CD14-positive monocyte (primary cell): ENCODE data around the gene RLN3. TPM values are rescaled to one million over a fixed set of nuclear protein-coding genes. Genes with fewer than 3 reads are reported as not detected.
A peak's percentile ranks its signal among the peaks of the same experiment; 100 is the strongest.

ENCODE experiments used
- DNase-seq, 3 donors: peaks; one replicate each; pipeline ENCODE4 v3.0.0-alpha.2; 2011 to 2022
- H2AFZ ChIP-seq: 2 replicates; pipeline ENCODE4 v1.6.0; 2012; ENCODE audit warnings: mild to moderate bottlenecking, low read depth, low read length, inconsistent platforms; ENCODE audit not compliant: insufficient read depth, poor library complexity, severe bottlenecking
- H3K27ac ChIP-seq, 2 donors: 1 replicate in 1 of 2; 2 replicates in 1 of 2; pipeline ENCODE4 v1.5.1; 2012 to 2013; ENCODE audit warnings: low read length in 2 of 2, control low read depth in 1 of 2, inconsistent platforms in 1 of 2, low read depth in 1 of 2, mild to moderate bottlenecking in 1 of 2
- H3K27me3 ChIP-seq, 2 donors: one replicate each; pipeline versions ENCODE4 v1.6.0 to v1.6.1; 2011 to 2013; ENCODE audit warnings: low read length in 2 of 2; ENCODE audit not compliant: control insufficient read depth in 2 of 2, insufficient read depth in 2 of 2
- H3K36me3 ChIP-seq, 2 donors: replicated peaks in 1 of 2; 1 replicate in 1 of 2; 2 replicates in 1 of 2; pipeline versions ENCODE4 v1.5.1 to v1.6.1; 2012 to 2013; ENCODE audit warnings: low read length in 2 of 2, control low read depth in 1 of 2, inconsistent platforms in 1 of 2, mild to moderate bottlenecking in 1 of 2; ENCODE audit not compliant: insufficient read depth in 2 of 2, control insufficient read depth in 1 of 2
- H3K4me1 ChIP-seq, 2 donors: 1 replicate in 1 of 2; 2 replicates in 1 of 2; pipeline versions ENCODE4 v1.5.1 to v1.6.1; 2012 to 2013; ENCODE audit warnings: low read length in 2 of 2, control low read depth in 1 of 2, inconsistent platforms in 1 of 2, mild to moderate bottlenecking in 1 of 2, moderate library complexity in 1 of 2; ENCODE audit not compliant: insufficient read depth in 2 of 2, control insufficient read depth in 1 of 2
- H3K4me2 ChIP-seq: replicated peaks from 2 replicates; pipeline ENCODE3; 2012; ENCODE audit warnings: low read length, moderate library complexity, mild to moderate bottlenecking; ENCODE audit not compliant: poor library complexity, severe bottlenecking; ENCODE audit errors: extremely low read depth
- H3K4me3 ChIP-seq, 3 experiments: fragments of 200-600 bp in 1 of 3; sonication (generic) in 1 of 3; replicated peaks in 1 of 3; 1 replicate in 2 of 3; 2 replicates in 1 of 3; pipeline ENCODE4 v1.5.1; 2011 to 2013; ENCODE audit warnings: low read length in 3 of 3, mild to moderate bottlenecking in 3 of 3, control low read depth in 2 of 3, low read depth in 2 of 3, inconsistent platforms in 1 of 3, moderate library complexity in 1 of 3
- H3K79me2 ChIP-seq: 2 replicates; pipeline ENCODE4 v1.6.0; 2012; ENCODE audit warnings: mild to moderate bottlenecking, control low read depth, inconsistent platforms, low read length, moderate library complexity; ENCODE audit not compliant: insufficient read depth
- H3K9ac ChIP-seq: 2 replicates; pipeline ENCODE4 v1.6.0; 2017; ENCODE audit warnings: low read length, mild to moderate bottlenecking; ENCODE audit not compliant: insufficient read depth, poor library complexity, severe bottlenecking
- H3K9me3 ChIP-seq, 2 donors: replicated peaks in 1 of 2; 1 replicate in 1 of 2; 2 replicates in 1 of 2; pipeline versions ENCODE4 v1.5.1 to v1.6.1; 2012 to 2013; ENCODE audit warnings: low read length in 2 of 2, control low read depth in 1 of 2; ENCODE audit not compliant: control insufficient read depth in 1 of 2, insufficient read depth in 1 of 2
- H4K20me1 ChIP-seq: 2 replicates; pipeline ENCODE4 v1.6.0; 2012; ENCODE audit warnings: mild to moderate bottlenecking, low read length, control low read depth, moderate library complexity; ENCODE audit not compliant: insufficient read depth
- H3K27ac Mint-ChIP-seq, 7 donors: one replicate each; pipeline ENCODE4 v1.8.0; 2020; ENCODE audit warnings: mild to moderate bottlenecking in 7 of 7, mixed read lengths in 7 of 7, moderate library complexity in 6 of 7, inconsistent platforms in 2 of 7
- H3K27me3 Mint-ChIP-seq, 3 donors: one replicate each; pipeline ENCODE4 v1.8.0; 2021 to 2022; ENCODE audit warnings: low read depth in 3 of 3, mild to moderate bottlenecking in 3 of 3, mixed read lengths in 3 of 3, moderate library complexity in 3 of 3, inconsistent platforms in 1 of 3
- H3K36me3 Mint-ChIP-seq, 2 donors: one replicate each; pipeline ENCODE4 v1.8.0; 2020; ENCODE audit warnings: mixed read lengths in 2 of 2, inconsistent platforms in 1 of 2, mild to moderate bottlenecking in 1 of 2
- H3K4me1 Mint-ChIP-seq: one replicate; pipeline ENCODE4 v1.8.0; 2020; ENCODE audit warnings: mild to moderate bottlenecking, mixed read lengths
- H3K4me3 Mint-ChIP-seq, 2 donors: one replicate each; pipeline ENCODE4 v1.8.0; 2020; ENCODE audit warnings: mild to moderate bottlenecking in 2 of 2, mixed read lengths in 2 of 2, moderate library complexity in 1 of 2
- H3K9me3 Mint-ChIP-seq, 7 donors: one replicate each; pipeline ENCODE4 v1.8.0; 2020 to 2022; ENCODE audit warnings: mixed read lengths in 7 of 7, mild to moderate bottlenecking in 6 of 7, moderate library complexity in 6 of 7, inconsistent platforms in 2 of 7
- CTCF ChIP-seq: fragments of 200-600 bp; IDR thresholded peaks from one replicate; pipeline ENCODE4 v1.8.0; 2022; ENCODE audit warnings: antibody characterized with exemption, mild to moderate bottlenecking
- WGBS: methylation state at CpG from one replicate; pipeline ENCODE4 v1.1.5; 2013; ENCODE audit warnings: missing lambda C conversion rate; ENCODE audit not compliant: insufficient coverage; 5-methylcytosine and 5-hydroxymethylcytosine counted together
- intact Hi-C, 2 donors: fragments of 100-400 bp; cut with micrococcal nuclease; formaldehyde crosslinking; loops; one replicate each; pipeline versions ENCODE4 v1.15.0 to v1.15.1; 2023
- polyA plus RNA-seq, 3 donors: library from polyadenylated mRNA; depleted of rRNA in 1 of 3; unstranded in 2 of 3; stranded (reverse) in 1 of 3; fragments of 300-500 nt in 2 of 3; fragments of >200 nt in 1 of 3; fragmentation: Illumina TruSeq in 2 of 3; gene quantifications; 1 replicate in 2 of 3; 2 replicates in 1 of 3; pipeline ENCODE4 v1.2.3, GENCODE V29; 2012 to 2021

Gene RLN3
- polyA plus RNA-seq, 3 donors: not detected

- H3K4me3 Mint-ChIP-seq: no peak overlapping the region
- H3K4me2 ChIP-seq: no peak overlapping the region
- peaks cover 46% of the 10 kb centered on the region for H3K4me1 Mint-ChIP-seq
- H3K36me3 Mint-ChIP-seq: peaks cover under 1 to 3% of the 10 kb centered on the region in 2 donors
- H3K4me1 ChIP-seq: peaks cover 51 to 55% of the 10 kb centered on the region in 2 donors
- intact Hi-C loops: no loop called here
- WGBS: 100% methylated on average over 2 of the region's 4 CpGs
- H3K27me3 ChIP-seq: no peaks in the 10 kb centered on the region
- H2AFZ ChIP-seq: no peak overlapping the region
- H3K27ac Mint-ChIP-seq: no peak overlapping the region
- no peak overlapping the region for H3K9ac ChIP-seq
- no peak for DNase-seq
- peaks cover 29% of the 10 kb centered on the region for H3K79me2 ChIP-seq
- H3K9me3 ChIP-seq: no peaks in the 10 kb centered on the region
- H3K27me3 Mint-ChIP-seq: peaks cover 0 to 2% (median 0%) of the 10 kb centered on the region in 3 donors
- no peak overlapping the region for H3K4me3 ChIP-seq
- no peak overlapping the region for H3K27ac ChIP-seq
- peaks cover 0 to 2% (median 0%) of the 10 kb centered on the region in 7 donors for H3K9me3 Mint-ChIP-seq
- no peaks in the 10 kb centered on the region for H3K36me3 ChIP-seq
- no peak for TF ChIP-seq CTCF
- H4K20me1 ChIP-seq: no peaks in the 10 kb centered on the region
These were observed 953 bp downstream of the RLN3 start for GRCh38 chr19:14028901-14029300.

- Histone ChIP-seq H3K9me3 (no peaks in the 10 kb centered on the region), H3K4me2 (peak overlapping the region; percentile 87), H4K20me1 (no peaks in the 10 kb centered on the region), H3K4me1 (peaks cover 30 to 32% of the 10 kb centered on the region in 2 donors), H3K36me3 (peaks cover 2 to 7% of the 10 kb centered on the region in 2 donors), H3K27ac (peak overlapping the region; percentile 90 to 94), H2AFZ (peak overlapping the region; percentile 90), H3K27me3 (no peaks in the 10 kb centered on the region), H3K4me3 (peak overlapping the region; percentile 54 to 98 (median 96)), H3K79me2 (peaks cover 33% of the 10 kb centered on the region), H3K9ac (peak overlapping the region; percentile 95)
- WGBS: 42% methylated on average over 10 of the region's 20 CpGs
- H3K4me1 Mint-ChIP-seq: peaks cover 33% of the 10 kb centered on the region
- peaks cover 8 to 15% of the 10 kb centered on the region in 2 donors for H3K36me3 Mint-ChIP-seq
- TF ChIP-seq CTCF: no peak
- H3K9me3 Mint-ChIP-seq: peaks cover 0 to 2% (median 0%) of the 10 kb centered on the region in 7 donors
- peak overlapping the region; percentile 86 to 96 (median 90) for H3K27ac Mint-ChIP-seq
- peaks cover 0 to 3% (median 2%) of the 10 kb centered on the region in 3 donors for H3K27me3 Mint-ChIP-seq
- no peak for DNase-seq
- intact Hi-C loops: loop anchor here (5.0 kb wide), 2 partner anchors 34 to 44 kb away; no protein-coding TSS in a partner anchor
- peak overlapping the region; percentile 91 to 92 for H3K4me3 Mint-ChIP-seq
These were observed 3.2 kb downstream of the RLN3 start for GRCh38 chr19:14030997-14031718.
